Endothelial cell of umbilical vein (primary cell): ENCODE measurements around the gene NAE1.

Source experiments
- CTCF ChIP-seq, 2 donors: IDR thresholded peaks; 1 replicate in 1 of 2; 2 replicates in 1 of 2; pipeline ENCODE4 v1.5.1; 2011; ENCODE audit warnings: low read length in 2 of 2, mild to moderate bottlenecking in 2 of 2, moderate library complexity in 2 of 2, control low read depth in 1 of 2, inconsistent platforms in 1 of 2, low read depth in 1 of 2; ENCODE audit not compliant: insufficient read depth in 1 of 2; ENCODE audit errors: extremely low read depth in 1 of 2
- POLR2A ChIP-seq: IDR thresholded peaks from 2 replicates; pipeline ENCODE4 v1.6.1; 2012; ENCODE audit warnings: low read depth, mild to moderate bottlenecking, control low read depth, low read length
- POLR2AphosphoS5 ChIP-seq: IDR thresholded peaks from 2 replicates; pipeline ENCODE4 v1.6.1; 2012; ENCODE audit warnings: low read depth, mild to moderate bottlenecking, control low read depth, low read length, moderate library complexity; ENCODE audit not compliant: insufficient read depth

GRCh38 chr16:66850115-66850815 is 19.5 kb upstream of the NAE1 start:
- TF ChIP-seq CTCF (IDR thresholded peaks at IDR 0.05; ENCODE audit: extremely low read depth in 1 of 2, insufficient read depth in 1 of 2, low read depth in 1 of 2, low read length in 2 of 2), result no peak
- no peak for TF ChIP-seq POLR2AphosphoS5
- no peak for TF ChIP-seq POLR2A
